GM23338 (cell line): ENCODE results near the gene STPG2.

ENCODE experiments used
- CREB1 ChIP-seq: fragments of 250-450 bp; sonication (Bioruptor Pico); IDR thresholded peaks from 2 replicates; pipeline ENCODE4 v1.5.0; 2020; ENCODE audit warnings: low read depth, mild to moderate bottlenecking, moderate library complexity
- EZH2 ChIP-seq: fragments of 200-600 bp; sonication (generic); IDR thresholded peaks from one replicate; pipeline ENCODE4 v1.8.0; 2017; ENCODE audit warnings: antibody characterized with exemption, mild to moderate bottlenecking, low read depth; ENCODE audit not compliant: unreplicated experiment
- EZH2phosphoT487 ChIP-seq: fragments of 200-600 bp; sonication (generic); IDR thresholded peaks from one replicate; pipeline ENCODE4 v1.8.1; 2018; ENCODE audit warnings: antibody characterized with exemption; ENCODE audit not compliant: unreplicated experiment
- JUNB ChIP-seq: IDR thresholded peaks from one replicate; pipeline ENCODE4 v1.6.1; 2016; ENCODE audit warnings: antibody characterized with exemption; ENCODE audit not compliant: unreplicated experiment
- NANOG ChIP-seq: IDR thresholded peaks from 2 replicates; pipeline ENCODE4 v1.6.1; 2016; ENCODE audit warnings: antibody characterized with exemption, borderline replicate concordance
- POLR2AphosphoS5 ChIP-seq: IDR thresholded peaks from 2 replicates; pipeline ENCODE4 v1.6.1; 2016; ENCODE audit warnings: antibody characterized with exemption, low read depth
- REST ChIP-seq: IDR thresholded peaks from one replicate; pipeline ENCODE4 v1.6.1; 2018; ENCODE audit warnings: antibody characterized with exemption; ENCODE audit not compliant: unreplicated experiment
- ZNF114 ChIP-seq: fragments of 250-450 bp; sonication (Bioruptor Pico); IDR thresholded peaks from 2 replicates; pipeline ENCODE4 v1.5.0; 2020; ENCODE audit warnings: mild to moderate bottlenecking, moderate library complexity
- TF ChIP-seq, protein P1 (sequence below), 2 experiments: fragments of 200-600 bp in 1 of 2; sonication (generic) in 1 of 2; conservative IDR thresholded peaks; 2 replicates each; pipeline versions ENCODE4 v1.5.1 to v1.6.1; 2016 to 2017; ENCODE audit warnings: antibody characterized with exemption in 2 of 2, low read depth in 2 of 2, mild to moderate bottlenecking in 2 of 2, moderate library complexity in 1 of 2

GRCh38 chr4:98006814-98007412 lies 136.4 kb downstream of the STPG2 start:
- TF ChIP-seq, protein P1, sequence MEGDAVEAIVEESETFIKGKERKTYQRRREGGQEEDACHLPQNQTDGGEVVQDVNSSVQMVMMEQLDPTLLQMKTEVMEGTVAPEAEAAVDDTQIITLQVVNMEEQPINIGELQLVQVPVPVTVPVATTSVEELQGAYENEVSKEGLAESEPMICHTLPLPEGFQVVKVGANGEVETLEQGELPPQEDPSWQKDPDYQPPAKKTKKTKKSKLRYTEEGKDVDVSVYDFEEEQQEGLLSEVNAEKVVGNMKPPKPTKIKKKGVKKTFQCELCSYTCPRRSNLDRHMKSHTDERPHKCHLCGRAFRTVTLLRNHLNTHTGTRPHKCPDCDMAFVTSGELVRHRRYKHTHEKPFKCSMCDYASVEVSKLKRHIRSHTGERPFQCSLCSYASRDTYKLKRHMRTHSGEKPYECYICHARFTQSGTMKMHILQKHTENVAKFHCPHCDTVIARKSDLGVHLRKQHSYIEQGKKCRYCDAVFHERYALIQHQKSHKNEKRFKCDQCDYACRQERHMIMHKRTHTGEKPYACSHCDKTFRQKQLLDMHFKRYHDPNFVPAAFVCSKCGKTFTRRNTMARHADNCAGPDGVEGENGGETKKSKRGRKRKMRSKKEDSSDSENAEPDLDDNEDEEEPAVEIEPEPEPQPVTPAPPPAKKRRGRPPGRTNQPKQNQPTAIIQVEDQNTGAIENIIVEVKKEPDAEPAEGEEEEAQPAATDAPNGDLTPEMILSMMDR (conservative IDR thresholded peaks at IDR 0.05; ENCODE audit: low read depth in 2 of 2): peak in 1 of 2 experiments; percentile 23; a peak in 1 of 4 replicates
- TF ChIP-seq EZH2 (no peak), POLR2AphosphoS5 (no peak), REST (no peak), EZH2phosphoT487 (no peak), CREB1 (CRISPR knock-in tag) (no peak), NANOG (no peak), JUNB (no peak), ZNF114 (CRISPR knock-in tag) (no peak)
